Ovary (tissue), 3 donors: ENCODE measurements around the gene KISS1.

ENCODE experiments used
- EP300 ChIP-seq: sonication (generic); formaldehyde crosslinking; IDR thresholded peaks from one replicate; pipeline ENCODE4 v1.6.1; 2017; ENCODE audit warnings: antibody characterized with exemption
- POLR2A ChIP-seq: fragments of 450-650 bp; IDR thresholded peaks from one replicate; pipeline ENCODE4 v1.6.1; 2017; ENCODE audit warnings: antibody characterized with exemption, mild to moderate bottlenecking, moderate library complexity
- TF ChIP-seq, protein P1 (sequence below), 3 donors: fragments of 450-650 bp in 2 of 3; fragments of 200-600 bp in 1 of 3; IDR thresholded peaks; one replicate each; pipeline versions ENCODE4 v1.5.1 to v1.8.0; 2016 to 2022; ENCODE audit warnings: antibody characterized with exemption in 3 of 3, mild to moderate bottlenecking in 1 of 3
- donor health status: DM: no; HTN: no; CAD: no.

GRCh38 chr1:204202481-204202880 lies 6.2 kb upstream of the KISS1 start:
- TF ChIP-seq, protein P1, sequence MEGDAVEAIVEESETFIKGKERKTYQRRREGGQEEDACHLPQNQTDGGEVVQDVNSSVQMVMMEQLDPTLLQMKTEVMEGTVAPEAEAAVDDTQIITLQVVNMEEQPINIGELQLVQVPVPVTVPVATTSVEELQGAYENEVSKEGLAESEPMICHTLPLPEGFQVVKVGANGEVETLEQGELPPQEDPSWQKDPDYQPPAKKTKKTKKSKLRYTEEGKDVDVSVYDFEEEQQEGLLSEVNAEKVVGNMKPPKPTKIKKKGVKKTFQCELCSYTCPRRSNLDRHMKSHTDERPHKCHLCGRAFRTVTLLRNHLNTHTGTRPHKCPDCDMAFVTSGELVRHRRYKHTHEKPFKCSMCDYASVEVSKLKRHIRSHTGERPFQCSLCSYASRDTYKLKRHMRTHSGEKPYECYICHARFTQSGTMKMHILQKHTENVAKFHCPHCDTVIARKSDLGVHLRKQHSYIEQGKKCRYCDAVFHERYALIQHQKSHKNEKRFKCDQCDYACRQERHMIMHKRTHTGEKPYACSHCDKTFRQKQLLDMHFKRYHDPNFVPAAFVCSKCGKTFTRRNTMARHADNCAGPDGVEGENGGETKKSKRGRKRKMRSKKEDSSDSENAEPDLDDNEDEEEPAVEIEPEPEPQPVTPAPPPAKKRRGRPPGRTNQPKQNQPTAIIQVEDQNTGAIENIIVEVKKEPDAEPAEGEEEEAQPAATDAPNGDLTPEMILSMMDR (IDR thresholded peaks at IDR 0.05) = no peak
- TF ChIP-seq EP300 (no peak), POLR2A (no peak)
